ENCODE data around the gene UBE3C.

GRCh38 chr7:157282141-157282801 lies 143.5 kb downstream of the UBE3C start:
- no peak for TF ChIP-seq POLR2AphosphoS5 (IDR thresholded peaks at IDR 0.05; ENCODE audit: low read depth, low read length)
- TF ChIP-seq TAF1 (IDR thresholded peaks at IDR 0.05; ENCODE audit: borderline replicate concordance, insufficient read depth, low read length), result no peak
